Spleen (tissue), 7 donors: ENCODE data around the gene MROH8.

Experiments used
- POLR2A ChIP-seq, 3 donors: fragments of 450-650 bp; IDR thresholded peaks; one replicate each; pipeline ENCODE4 v1.5.1; 2017; ENCODE audit warnings: antibody characterized with exemption in 3 of 3, mild to moderate bottlenecking in 1 of 3
- POLR2AphosphoS5 ChIP-seq, 3 donors: sonication (generic); formaldehyde crosslinking; IDR thresholded peaks; one replicate each; pipeline ENCODE4 v1.5.1; 2017; ENCODE audit warnings: antibody characterized with exemption in 3 of 3
- TF ChIP-seq, protein P1 (sequence below), 11 experiments: fragments of 200-600 bp in 7 of 11; fragments of 450-650 bp in 4 of 11; sonication (generic) in 4 of 11; IDR thresholded peaks in 8 of 11; conservative IDR thresholded peaks in 3 of 11; 1 replicate in 7 of 11; 2 replicates in 4 of 11; pipeline versions ENCODE4 v1.4.0 to v1.8.0; 2016 to 2021; ENCODE audit warnings: antibody characterized with exemption in 11 of 11, inconsistent platforms in 4 of 11, mild to moderate bottlenecking in 1 of 11
- donor health status: DM: no; HTN: no; CAD: no; lungs with moderate emphysema.
- donor health status: DM: no; HTN: no; CAD: no.
- donor health status: DM: no; HTN: no; CAD: no.

DNA sequence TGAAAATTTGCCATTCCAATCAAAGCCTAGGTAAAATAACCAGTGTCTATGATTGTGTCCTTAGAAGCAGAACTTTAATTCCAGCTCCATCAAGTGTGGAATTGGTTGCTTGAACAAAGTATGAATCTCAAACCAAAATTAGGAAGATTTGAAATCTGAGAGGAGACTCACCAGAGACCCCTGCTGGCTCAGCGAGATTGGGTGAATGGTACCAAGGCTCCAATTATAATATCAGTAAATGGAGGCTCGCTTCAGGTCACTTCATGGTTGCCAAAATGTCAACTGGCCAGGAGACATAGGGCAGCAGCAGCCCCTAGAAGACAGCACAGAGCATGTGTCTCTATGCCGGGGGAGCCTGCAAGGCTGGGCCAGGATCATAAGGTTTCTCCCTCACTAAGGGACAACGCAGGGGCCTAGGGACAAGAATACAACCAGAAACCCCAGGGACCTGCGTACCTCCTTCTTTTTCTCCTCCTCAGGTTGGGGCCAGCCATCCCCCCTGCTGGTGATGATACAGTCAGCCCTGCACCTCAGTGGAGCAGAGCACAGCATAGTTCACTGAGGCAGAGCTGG is 97.5 kb downstream of the MROH8 start:
- TF ChIP-seq POLR2A (IDR thresholded peaks at IDR 0.05) (no peak), POLR2AphosphoS5 (IDR thresholded peaks at IDR 0.05) (no peak)
- TF ChIP-seq, protein P1, sequence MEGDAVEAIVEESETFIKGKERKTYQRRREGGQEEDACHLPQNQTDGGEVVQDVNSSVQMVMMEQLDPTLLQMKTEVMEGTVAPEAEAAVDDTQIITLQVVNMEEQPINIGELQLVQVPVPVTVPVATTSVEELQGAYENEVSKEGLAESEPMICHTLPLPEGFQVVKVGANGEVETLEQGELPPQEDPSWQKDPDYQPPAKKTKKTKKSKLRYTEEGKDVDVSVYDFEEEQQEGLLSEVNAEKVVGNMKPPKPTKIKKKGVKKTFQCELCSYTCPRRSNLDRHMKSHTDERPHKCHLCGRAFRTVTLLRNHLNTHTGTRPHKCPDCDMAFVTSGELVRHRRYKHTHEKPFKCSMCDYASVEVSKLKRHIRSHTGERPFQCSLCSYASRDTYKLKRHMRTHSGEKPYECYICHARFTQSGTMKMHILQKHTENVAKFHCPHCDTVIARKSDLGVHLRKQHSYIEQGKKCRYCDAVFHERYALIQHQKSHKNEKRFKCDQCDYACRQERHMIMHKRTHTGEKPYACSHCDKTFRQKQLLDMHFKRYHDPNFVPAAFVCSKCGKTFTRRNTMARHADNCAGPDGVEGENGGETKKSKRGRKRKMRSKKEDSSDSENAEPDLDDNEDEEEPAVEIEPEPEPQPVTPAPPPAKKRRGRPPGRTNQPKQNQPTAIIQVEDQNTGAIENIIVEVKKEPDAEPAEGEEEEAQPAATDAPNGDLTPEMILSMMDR (IDR thresholded peaks at IDR 0.05 in 8 of 11, conservative IDR thresholded peaks at IDR 0.05 in 3 of 11) = peak in 8 of 11 experiments; percentile 9 to 57 (median 48)
